Pancreas (tissue), 10 donors: ENCODE results near the gene ZNF438. TPM values are rescaled to one million over a fixed set of nuclear protein-coding genes. Genes with fewer than 3 reads are reported as not detected.

ENCODE experiments used
- ATAC-seq, 4 donors: fragments of 200-7000 bp; cut with Tn5 transposase; one replicate each; pipeline versions ENCODE4 v1.8.0 to v1.9.1; 2020; ENCODE audit warnings: mild to moderate bottlenecking in 4 of 4, moderate library complexity in 4 of 4
- DNase-seq, 6 donors: peaks; one replicate each; pipeline ENCODE4 v3.0.0-alpha.2; 2020
- FAIRE-seq: peaks from 2 replicates; lab custom pipeline; 2012; peaks lifted over from hg19 to GRCh38; lab: Jason Lieb, UNC
- H3K27ac ChIP-seq, 4 donors: fragments of 200-600 bp; sonication (generic); 1 replicate in 3 of 4; 2 replicates in 1 of 4; pipeline versions ENCODE4 v1.5.0 to v1.8.0; 2020
- H3K27me3 ChIP-seq, 4 donors: fragments of 200-600 bp; one replicate each; pipeline ENCODE4 v1.8.0; 2021
- H3K36me3 ChIP-seq, 3 donors: fragments of 200-600 bp; sonication (generic) in 1 of 3; one replicate each; pipeline versions ENCODE4 v1.5.0 to v1.8.0; 2020 to 2021
- H3K4me1 ChIP-seq, 3 donors: fragments of 200-600 bp; one replicate each; pipeline ENCODE4 v1.8.0; 2021
- H3K4me3 ChIP-seq, 4 donors: fragments of 200-600 bp; sonication (generic) in 2 of 4; one replicate each; pipeline versions ENCODE4 v1.5.0 to v1.8.0; 2020 to 2021
- H3K9me3 ChIP-seq, 4 donors: fragments of 200-600 bp; one replicate each; pipeline ENCODE4 v1.8.0; 2021
- CTCF ChIP-seq, 4 donors: fragments of 200-600 bp; sonication (generic) in 3 of 4; IDR thresholded peaks; one replicate each; pipeline versions ENCODE4 v1.5.0 to v1.8.0; 2021; ENCODE audit warnings: antibody characterized with exemption in 4 of 4
- WGBS, 2 donors: extraction: QIAGEN DNeasy Blood & Tissue Kit; methylation state at CpG; one replicate each; pipeline ENCODE4 v1.1.7; 2013; 5-methylcytosine and 5-hydroxymethylcytosine counted together
- intact Hi-C, 3 donors: fragments of 100-400 bp; cut with DNase I; formaldehyde crosslinking; loops; one replicate each; pipeline versions ENCODE4 v1.11.1 to v1.14.2; 2022
- polyA plus RNA-seq, 2 donors: library from polyadenylated mRNA; stranded (reverse); fragments of 200-250 nt; gene quantifications; one replicate each; pipeline ENCODE4 v1.2.3, GENCODE V29; 2013
- total RNA-seq, 6 donors: library from RNA; stranded (reverse); fragmentation: NEBNext Ultra II Directional in 4 of 6; extraction: Animal tissue kit (Norgen Biotek cat#: 25700) in 4 of 6; gene quantifications; one replicate each; pipeline versions ENCODE4 v1.2.1 to v1.2.4, GENCODE V29; 2021 to 2023
- donor health status: healthy with polysubstance abuse.
- donor health status: DM: no; HTN: no; CAD: no; lungs with moderate emphysema.
- donor health status: DM: no; HTN: no; CAD: no.
- donor health status: control.
- donor health status: control.
- donor health status: Bipolar disorder and iron deficiency.
- donor health status: DM: yes; HTN: yes; CAD: no.
- donor health status: DM: no; HTN: no; CAD: no.
- donor health status: DM: no; HTN: no; CAD: no.
- donor health status: DM: yes; HTN: yes; CAD: no.

ZNF438 gene
- total and polyA plus RNA-seq, 8 donors: 1.5 to 4.8 (median 2.5) TPM

GRCh38 chr10:30816159-30816819 lies 215.4 kb downstream of the ZNF438 start:
- no peaks in the 10 kb centered on the region for H3K9me3 ChIP-seq
- intact Hi-C loops: no loop called here
- no peaks in the 10 kb centered on the region for H3K36me3 ChIP-seq
- no peak overlapping the region for H3K27ac ChIP-seq
- no peak overlapping the region for H3K4me3 ChIP-seq
- TF ChIP-seq CTCF (IDR thresholded peaks at IDR 0.05): no peak
- H3K4me1 ChIP-seq: no peaks in the 10 kb centered on the region
- no peak for DNase-seq
- FAIRE-seq: no peak
- WGBS, 2 donors: 67 to 72% methylated on average over 9 of the region's 9 CpGs
- no peak for ATAC-seq
- H3K27me3 ChIP-seq: no peaks in the 10 kb centered on the region

- 76 to 91% methylated on average over 1 of the region's 1 CpG for WGBS, 2 donors
- Histone ChIP-seq H3K4me1 (no peaks in the 10 kb centered on the region), H3K27ac (no peak overlapping the region), H3K27me3 (no peaks in the 10 kb centered on the region), H3K36me3 (no peaks in the 10 kb centered on the region), H3K9me3 (no peaks in the 10 kb centered on the region), H3K4me3 (no peak overlapping the region)
- intact Hi-C loops: no loop called here
- FAIRE-seq (no peak), ATAC-seq (peak in 1 of 4 donors; percentile 48), DNase-seq (no peak)
- no peak for TF ChIP-seq CTCF (IDR thresholded peaks at IDR 0.05)
Measured at GRCh38 chr10:30813872-30814481, 217.7 kb downstream of the ZNF438 start.

GRCh38 chr10:30812018-30812851 lies 219.4 kb downstream of the ZNF438 start:
- ATAC-seq (peak in 3 of 4 donors; percentile 53 to 68 (median 65)), DNase-seq (no peak), FAIRE-seq (no peak)
- Histone ChIP-seq H3K36me3 (no peaks in the 10 kb centered on the region), H3K27ac (peak overlapping the region in 1 of 4 donors; percentile 4), H3K9me3 (no peaks in the 10 kb centered on the region), H3K4me3 (no peak overlapping the region), H3K27me3 (no peaks in the 10 kb centered on the region), H3K4me1 (no peaks in the 10 kb centered on the region)
- 45 to 52% methylated on average over 16 of the region's 16 CpGs for WGBS, 2 donors
- no peak for TF ChIP-seq CTCF (IDR thresholded peaks at IDR 0.05)
- intact Hi-C loops: no loop called here

GRCh38 chr10:30811276-30812017 lies 220.2 kb downstream of the ZNF438 start:
- intact Hi-C loops: no loop called here
- Histone ChIP-seq H3K4me3 (no peak overlapping the region), H3K9me3 (no peaks in the 10 kb centered on the region), H3K4me1 (no peaks in the 10 kb centered on the region), H3K36me3 (no peaks in the 10 kb centered on the region), H3K27ac (no peak overlapping the region), H3K27me3 (no peaks in the 10 kb centered on the region)
- 58 to 64% methylated on average over 16 of the region's 16 CpGs for WGBS, 2 donors
- FAIRE-seq (no peak), ATAC-seq (peak in 3 of 4 donors; percentile 11 to 32 (median 28)), DNase-seq (no peak)
- no peak for TF ChIP-seq CTCF (IDR thresholded peaks at IDR 0.05)
